OCI-LY7 (cell line): ENCODE data around the gene TGM3. TPM values are rescaled to one million over a fixed set of nuclear protein-coding genes. Genes with fewer than 3 reads are reported as not detected.

Experiments used
- BruUV-seq: library from RNA; stranded (reverse); fragments of 400-500 nt; replicated peaks from 2 replicates; lab custom pipeline; 2021; lab: Mats Ljungman, UMichigan
- CTCF ChIA-PET: fragments of 300-600 bp; sonication (Branson Sonifier 250); formaldehyde crosslinking; loops from one replicate; lab custom pipeline; 2022; ENCODE audit warnings: antibody characterized with exemption; ENCODE audit not compliant: unreplicated experiment; lab: Charles Lee
- POLR2A ChIA-PET: fragments of 300-600 bp; sonication (Branson Sonifier 250); formaldehyde crosslinking; loops from one replicate; lab custom pipeline; 2022; ENCODE audit warnings: antibody characterized with exemption; lab: Charles Lee
- DNase-seq: peaks from one replicate; pipeline ENCODE4 v3.0.0-alpha.2; 2015; ENCODE audit warnings: low spot score
- H2AFZ ChIP-seq: fragments of 200-600 bp; sonication (generic), shearing (Covaris generic); 2 replicates; pipeline ENCODE4 v1.6.1; 2014; ENCODE audit warnings: mild to moderate bottlenecking, antibody characterized with exemption, low read length, moderate library complexity
- H3K27ac ChIP-seq: fragments of 200-600 bp; sonication (generic); 2 replicates; pipeline ENCODE4 v1.5.1; 2014; ENCODE audit warnings: mixed run types, low read depth, mild to moderate bottlenecking, moderate library complexity, low read length, inconsistent platforms; ENCODE audit not compliant: poor library complexity, severe bottlenecking
- H3K36me3 ChIP-seq: fragments of 200-600 bp; sonication (generic); 2 replicates; pipeline ENCODE4 v1.6.1; 2014; ENCODE audit warnings: mild to moderate bottlenecking, antibody characterized with exemption, low read length, moderate library complexity, mixed read lengths; ENCODE audit not compliant: insufficient read depth
- H3K4me1 ChIP-seq: fragments of 200-600 bp; sonication (generic); 2 replicates; pipeline ENCODE4 v1.5.1; 2014; ENCODE audit warnings: mild to moderate bottlenecking, low read length; ENCODE audit not compliant: insufficient read depth, poor library complexity, severe bottlenecking
- H3K4me2 ChIP-seq: fragments of 200-600 bp; sonication (generic); 2 replicates; pipeline ENCODE4 v1.6.1; 2014; ENCODE audit warnings: mild to moderate bottlenecking, low read length
- H3K4me3 ChIP-seq: fragments of 200-600 bp; sonication (generic); 2 replicates; pipeline ENCODE4 v1.5.1; 2014; ENCODE audit warnings: mild to moderate bottlenecking, low read depth, low read length; ENCODE audit not compliant: poor library complexity, severe bottlenecking
- H3K79me2 ChIP-seq: fragments of 200-600 bp; sonication (generic); 2 replicates; pipeline ENCODE4 v1.6.1; 2016; ENCODE audit warnings: low read depth, mild to moderate bottlenecking, low read length, moderate library complexity, mixed read lengths; ENCODE audit not compliant: insufficient read depth
- H3K9me2 ChIP-seq: fragments of 200-600 bp; sonication (generic); 2 replicates; pipeline ENCODE4 v1.6.1; 2016; ENCODE audit warnings: mild to moderate bottlenecking, low read length, mixed read lengths; ENCODE audit not compliant: insufficient read depth
- H3K9me3 ChIP-seq: fragments of 200-600 bp; sonication (generic); 2 replicates; pipeline ENCODE4 v1.6.1; 2014; ENCODE audit warnings: mild to moderate bottlenecking, mixed run types, low read length, mixed read lengths
- H4K20me1 ChIP-seq: fragments of 200-600 bp; sonication (generic); 2 replicates; pipeline ENCODE4 v1.6.1; 2014; ENCODE audit warnings: mild to moderate bottlenecking, antibody characterized with exemption, low read length, moderate library complexity, mixed read lengths; ENCODE audit not compliant: insufficient read depth
- EZH2phosphoT487 ChIP-seq: fragments of 200-600 bp; sonication (generic); IDR thresholded peaks from 2 replicates; pipeline ENCODE4 v1.6.1; 2018; ENCODE audit warnings: low read depth, borderline replicate concordance, mild to moderate bottlenecking, mixed run types, antibody characterized with exemption, low read length, moderate library complexity, mixed read lengths
- intact Hi-C: fragments of 100-400 bp; cut with micrococcal nuclease; formaldehyde crosslinking; loops from one replicate; pipeline ENCODE4 v1.10.0; 2022; ENCODE audit not compliant: unreplicated experiment
- total RNA-seq, 2 experiments: library from RNA; depleted of rRNA in 1 of 2; stranded (reverse); fragments of >200 nt in 1 of 2; shearing (Covaris generic) in 1 of 2; gene quantifications; 2 replicates each; pipeline ENCODE4 v1.2.3, GENCODE V29; 2014 to 2022
- TF ChIP-seq, protein P1 (sequence below): fragments of 200-600 bp; sonication (generic); conservative IDR thresholded peaks from 2 replicates; pipeline ENCODE4 v1.5.1; 2014; ENCODE audit warnings: mild to moderate bottlenecking, antibody characterized with exemption, low read length, moderate library complexity, mixed read lengths

Gene TGM3
- total RNA-seq, 2 experiments from 2014 or later, result not detected

DNA sequence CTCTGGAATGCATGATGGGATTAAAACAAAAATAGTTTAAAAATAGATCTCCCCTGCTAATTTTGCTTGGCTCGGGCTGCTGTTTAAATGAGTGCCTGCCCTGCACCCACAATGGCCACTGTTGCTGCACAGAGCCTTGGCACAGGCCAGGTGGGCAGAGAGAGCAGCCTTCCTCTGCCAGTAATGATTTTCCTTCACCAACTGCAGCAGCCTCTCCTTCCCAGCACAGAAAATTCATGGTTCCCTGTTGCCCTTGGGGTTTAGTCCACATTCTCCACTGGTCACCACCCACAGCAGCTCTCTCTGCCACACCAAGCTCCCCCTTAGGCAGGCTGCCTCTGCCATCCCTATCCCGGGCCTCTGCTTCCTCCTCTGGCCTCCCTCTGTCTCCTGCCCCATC lies 30.2 kb downstream of the TGM3 start:
- Histone ChIP-seq H2AFZ (no peak overlapping the region), H3K27ac (no peak overlapping the region), H3K36me3 (no peaks in the 10 kb centered on the region), H3K9me2 (no peaks in the 10 kb centered on the region), H3K9me3 (no peaks in the 10 kb centered on the region), H3K4me3 (no peak overlapping the region), H3K4me1 (no peaks in the 10 kb centered on the region), H3K79me2 (no peaks in the 10 kb centered on the region), H3K4me2 (no peak overlapping the region), H4K20me1 (no peaks in the 10 kb centered on the region)
- no TSS peak for BruUV-seq
- POLR2A ChIA-PET, result no interaction called here
- TF ChIP-seq, protein P1, sequence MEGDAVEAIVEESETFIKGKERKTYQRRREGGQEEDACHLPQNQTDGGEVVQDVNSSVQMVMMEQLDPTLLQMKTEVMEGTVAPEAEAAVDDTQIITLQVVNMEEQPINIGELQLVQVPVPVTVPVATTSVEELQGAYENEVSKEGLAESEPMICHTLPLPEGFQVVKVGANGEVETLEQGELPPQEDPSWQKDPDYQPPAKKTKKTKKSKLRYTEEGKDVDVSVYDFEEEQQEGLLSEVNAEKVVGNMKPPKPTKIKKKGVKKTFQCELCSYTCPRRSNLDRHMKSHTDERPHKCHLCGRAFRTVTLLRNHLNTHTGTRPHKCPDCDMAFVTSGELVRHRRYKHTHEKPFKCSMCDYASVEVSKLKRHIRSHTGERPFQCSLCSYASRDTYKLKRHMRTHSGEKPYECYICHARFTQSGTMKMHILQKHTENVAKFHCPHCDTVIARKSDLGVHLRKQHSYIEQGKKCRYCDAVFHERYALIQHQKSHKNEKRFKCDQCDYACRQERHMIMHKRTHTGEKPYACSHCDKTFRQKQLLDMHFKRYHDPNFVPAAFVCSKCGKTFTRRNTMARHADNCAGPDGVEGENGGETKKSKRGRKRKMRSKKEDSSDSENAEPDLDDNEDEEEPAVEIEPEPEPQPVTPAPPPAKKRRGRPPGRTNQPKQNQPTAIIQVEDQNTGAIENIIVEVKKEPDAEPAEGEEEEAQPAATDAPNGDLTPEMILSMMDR, result no peak
- TF ChIP-seq EZH2phosphoT487, result no peak
- intact Hi-C loops, result no loop called here
- CTCF ChIA-PET, result no interaction called here
- DNase-seq, result no peak

DNA sequence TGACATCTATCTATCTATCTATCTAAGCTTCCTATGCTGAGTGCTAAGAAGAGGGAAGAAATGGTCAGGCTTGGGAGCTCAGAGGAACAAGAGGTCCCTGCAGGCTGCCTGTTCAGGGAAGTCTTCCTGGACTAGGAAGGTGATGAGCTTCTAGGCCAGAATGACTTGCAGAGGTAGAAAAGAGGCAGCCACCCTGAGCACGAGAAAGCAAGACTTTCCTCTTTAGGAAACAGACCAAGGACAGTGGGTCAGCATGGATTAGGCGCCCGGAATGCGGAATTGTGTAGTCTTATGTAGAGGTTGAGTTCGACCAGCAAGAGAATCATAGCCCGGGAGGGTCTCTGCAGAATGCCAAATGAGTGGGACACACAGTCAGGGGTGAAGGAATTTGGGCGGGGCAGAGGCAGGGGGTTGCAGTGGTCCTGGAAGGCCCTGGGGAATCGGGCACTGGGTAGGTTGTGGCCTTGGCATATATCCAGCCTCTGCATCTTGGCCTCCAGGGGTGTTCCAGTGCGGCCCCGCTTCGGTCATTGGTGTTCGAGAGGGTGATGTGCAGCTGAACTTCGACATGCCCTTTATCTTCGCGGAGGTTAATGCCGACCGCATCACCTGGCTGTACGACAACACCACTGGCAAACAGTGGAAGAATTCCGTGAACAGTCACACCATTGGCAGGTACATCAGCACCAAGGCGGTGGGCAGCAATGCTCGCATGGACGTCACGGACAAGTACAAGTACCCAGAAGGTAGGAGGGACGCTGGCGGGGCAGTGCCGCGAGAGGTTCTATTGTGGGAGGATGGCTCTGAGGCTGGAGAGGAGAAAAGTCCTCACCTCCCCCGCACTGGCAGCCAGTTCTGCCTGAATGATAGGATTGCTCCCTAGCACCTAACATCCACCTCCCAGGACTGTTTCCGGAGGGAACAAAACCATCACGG lies 32.1 kb downstream of the TGM3 start:
- Histone ChIP-seq H3K27ac (no peak overlapping the region), H3K36me3 (no peaks in the 10 kb centered on the region), H3K4me1 (no peaks in the 10 kb centered on the region), H4K20me1 (no peaks in the 10 kb centered on the region), H3K4me2 (no peak overlapping the region), H3K4me3 (no peak overlapping the region), H3K9me3 (no peaks in the 10 kb centered on the region), H3K9me2 (no peaks in the 10 kb centered on the region), H2AFZ (no peak overlapping the region), H3K79me2 (no peaks in the 10 kb centered on the region)
- CTCF ChIA-PET, result interaction anchor here (0.6 kb wide), 1 partner anchor 264 kb away, joined by 4 read pairs; no protein-coding TSS in a partner anchor
- BruUV-seq, result no TSS peak
- DNase-seq, result no peak
- POLR2A ChIA-PET, result no interaction called here
- intact Hi-C loops, result no loop called here
- no peak for TF ChIP-seq EZH2phosphoT487
- TF ChIP-seq, protein P1, result no peak

DNA sequence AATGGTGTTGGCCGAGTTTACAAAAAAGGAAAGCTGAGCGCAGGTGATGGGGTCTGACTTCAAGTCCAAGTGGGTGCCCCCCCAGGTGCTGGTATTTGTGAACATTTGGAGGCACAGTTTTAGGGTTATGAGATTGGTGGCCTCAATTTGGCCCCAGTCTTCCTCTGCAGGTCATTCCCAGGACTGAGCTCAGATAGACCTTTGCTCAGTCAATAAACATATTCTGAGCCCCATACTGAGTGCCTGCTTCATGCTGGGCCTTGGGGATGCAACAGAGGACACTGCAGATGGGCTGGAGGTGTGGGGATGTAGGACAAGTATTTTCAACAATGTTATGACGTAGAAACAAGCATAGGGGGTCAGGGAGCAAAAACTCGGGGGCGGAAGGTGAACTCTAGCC lies 33.5 kb downstream of the TGM3 start:
- Histone ChIP-seq H3K9me3 (no peaks in the 10 kb centered on the region), H3K9me2 (no peaks in the 10 kb centered on the region), H3K4me2 (no peak overlapping the region), H4K20me1 (no peaks in the 10 kb centered on the region), H3K4me1 (no peaks in the 10 kb centered on the region), H3K36me3 (no peaks in the 10 kb centered on the region), H3K4me3 (no peak overlapping the region), H3K27ac (no peak overlapping the region), H2AFZ (no peak overlapping the region), H3K79me2 (no peaks in the 10 kb centered on the region)
- no peak for DNase-seq
- no TSS peak for BruUV-seq
- TF ChIP-seq, protein P1, result no peak
- no peak for TF ChIP-seq EZH2phosphoT487
- ChIA-PET CTCF (no interaction called here), POLR2A (interaction anchor here (0.7 kb wide), 1 partner anchor 41 kb away, joined by 3 read pairs; no protein-coding TSS in a partner anchor)
- intact Hi-C loops, result no loop called here
